ENCODE results near the gene CNTN1. TPM values are rescaled to one million over a fixed set of nuclear protein-coding genes. Genes with fewer than 3 reads are reported as not detected.

CNTN1 gene
- total RNA-seq, 2 experiments from 2014 or later: not detected

GRCh38 chr12:40646456-40646855 lies 45.8 kb upstream of the CNTN1 start:
- no peak overlapping the region for H3K4me3 Mint-ChIP-seq
- H3K36me3 Mint-ChIP-seq (ENCODE audit: low read depth): no peaks in the 10 kb centered on the region
- H3K27me3 Mint-ChIP-seq: no peaks in the 10 kb centered on the region
- no peaks in the 10 kb centered on the region for H3K4me1 Mint-ChIP-seq (ENCODE audit: low read depth)
- ChIA-PET POLR2A (no interaction called here), CTCF (no interaction called here)
- DNase-seq: no peak
- H3K9me3 Mint-ChIP-seq: peaks cover 3% of the 10 kb centered on the region
- TF ChIP-seq CTCF (IDR thresholded peaks at IDR 0.05): no peak
- H3K27ac Mint-ChIP-seq: no peak overlapping the region
- intact Hi-C loops (cut with micrococcal nuclease): no loop called here
- ATAC-seq: no peak

- no peak for TF ChIP-seq CTCF (IDR thresholded peaks at IDR 0.05)
- intact Hi-C loops (cut with micrococcal nuclease): no loop called here
- Mint-ChIP-seq H3K27ac (no peak overlapping the region), H3K9me3 (peaks cover 2% of the 10 kb centered on the region), H3K27me3 (no peaks in the 10 kb centered on the region), H3K4me3 (no peak overlapping the region), H3K36me3 (ENCODE audit: low read depth) (no peaks in the 10 kb centered on the region), H3K4me1 (ENCODE audit: low read depth) (no peaks in the 10 kb centered on the region)
- ATAC-seq (no peak), DNase-seq (no peak)
- POLR2A ChIA-PET: no interaction called here
- CTCF ChIA-PET: no interaction called here
These were observed 45.3 kb upstream of the CNTN1 start for GRCh38 chr12:40646911-40647310.

GRCh38 chr12:40647651-40648050 lies 44.6 kb upstream of the CNTN1 start:
- H3K36me3 Mint-ChIP-seq (ENCODE audit: low read depth): no peaks in the 10 kb centered on the region
- H3K9me3 Mint-ChIP-seq: peaks cover 2% of the 10 kb centered on the region
- ChIA-PET POLR2A (no interaction called here), CTCF (no interaction called here)
- ATAC-seq: no peak
- no peaks in the 10 kb centered on the region for H3K27me3 Mint-ChIP-seq
- no peaks in the 10 kb centered on the region for H3K4me1 Mint-ChIP-seq (ENCODE audit: low read depth)
- no peak overlapping the region for H3K4me3 Mint-ChIP-seq
- no peak for TF ChIP-seq CTCF (IDR thresholded peaks at IDR 0.05)
- intact Hi-C loops (cut with micrococcal nuclease): no loop called here
- H3K27ac Mint-ChIP-seq: no peak overlapping the region
- no peak for DNase-seq

GRCh38 chr12:40648519-40648918 lies 43.7 kb upstream of the CNTN1 start:
- intact Hi-C loops (cut with micrococcal nuclease): no loop called here
- CTCF ChIA-PET: no interaction called here

GRCh38 chr12:40650038-40650704 lies 42.1 kb upstream of the CNTN1 start:
- H3K36me3 Mint-ChIP-seq (ENCODE audit: low read depth): no peaks in the 10 kb centered on the region
- CTCF ChIA-PET: no interaction called here
- H3K27ac Mint-ChIP-seq: no peak overlapping the region
- intact Hi-C loops (cut with micrococcal nuclease): no loop called here
- no peaks in the 10 kb centered on the region for H3K4me1 Mint-ChIP-seq (ENCODE audit: low read depth)
- DNase-seq: no peak
- POLR2A ChIA-PET: no interaction called here
- TF ChIP-seq CTCF (IDR thresholded peaks at IDR 0.05): no peak
- no peak for ATAC-seq
- H3K4me3 Mint-ChIP-seq: no peak overlapping the region
- H3K27me3 Mint-ChIP-seq: no peaks in the 10 kb centered on the region
- no peaks in the 10 kb centered on the region for H3K9me3 Mint-ChIP-seq

More at GRCh38 chr12:40648519-40648918, 43.7 kb upstream of the CNTN1 start:
- Mint-ChIP-seq H3K4me1 (ENCODE audit: low read depth) (no peaks in the 10 kb centered on the region), H3K36me3 (ENCODE audit: low read depth) (no peaks in the 10 kb centered on the region), H3K27me3 (no peaks in the 10 kb centered on the region), H3K27ac (no peak overlapping the region), H3K9me3 (peaks cover 2% of the 10 kb centered on the region), H3K4me3 (no peak overlapping the region)
- POLR2A ChIA-PET: no interaction called here
- DNase-seq: no peak
- no peak for ATAC-seq
- TF ChIP-seq CTCF (IDR thresholded peaks at IDR 0.05): no peak
